Measurements from ENCODE around the gene DIAPH3.
A peak's percentile ranks its signal among the peaks of the same experiment; 100 is the strongest.
"Not testable (repeated sequence)": the region's sequence is repeated elsewhere in the genome, so short reads cannot be mapped to it uniquely, and the experiment has no call there.

Gene DIAPH3

DNA sequence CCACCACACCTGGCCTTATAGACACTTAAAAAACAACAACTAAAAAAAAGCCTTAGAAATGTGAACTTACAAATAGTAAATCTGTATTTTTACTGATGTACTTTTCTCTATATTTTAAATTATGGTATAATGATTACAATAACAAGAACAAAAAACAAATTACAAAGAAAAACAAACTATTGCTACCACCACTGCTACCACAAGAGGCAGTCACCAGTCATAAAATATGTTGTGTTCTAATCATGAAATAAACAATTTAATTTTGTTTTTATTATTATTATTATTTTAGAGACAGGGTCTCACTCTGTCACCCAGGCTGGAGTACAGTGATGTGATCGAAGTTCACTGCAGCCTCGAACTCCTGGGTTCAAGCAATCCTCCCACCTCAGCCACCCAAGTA, 72.2 kb downstream of the DIAPH3 start:
- DNase-seq = no peak

DNA sequence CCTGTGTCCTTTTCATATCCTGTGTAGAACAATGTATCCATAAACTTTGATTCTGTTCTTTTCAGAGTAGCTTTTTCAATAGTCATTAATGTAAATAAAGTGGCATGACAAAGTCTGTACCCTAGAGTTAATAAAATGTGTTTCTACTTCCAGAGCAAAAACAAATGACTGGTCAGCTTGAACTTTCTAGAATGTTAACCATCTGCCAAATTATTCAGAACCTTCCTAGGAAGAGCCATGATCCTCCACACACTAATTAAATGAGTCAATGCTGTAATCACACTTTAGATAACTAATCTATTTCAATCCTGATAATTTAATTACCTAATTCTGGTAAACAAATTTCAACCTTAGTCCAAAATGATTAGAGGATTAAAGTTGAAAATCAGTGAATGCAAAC, 73.2 kb downstream of the DIAPH3 start:
- DNase-seq = peak; percentile 14

DNA sequence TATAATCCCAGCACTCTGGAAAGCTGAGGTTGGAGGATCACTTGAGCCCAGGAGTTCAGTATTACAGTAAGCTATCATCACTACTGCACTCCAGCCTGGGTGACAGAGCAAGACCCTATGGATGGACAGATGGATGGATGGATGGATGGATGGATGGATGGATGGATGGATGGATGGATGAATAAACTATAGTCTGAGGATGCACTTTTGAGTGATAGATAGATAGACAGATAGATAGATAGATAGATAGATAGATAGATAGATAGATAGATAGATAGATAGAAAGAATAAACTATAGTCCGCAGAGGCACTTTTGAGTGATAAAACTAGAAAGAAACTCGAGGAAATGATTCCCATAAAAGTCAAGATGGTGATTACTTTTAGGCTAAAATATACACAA, 79.9 kb downstream of the DIAPH3 start:
- not testable (repeated sequence) for DNase-seq

DNA sequence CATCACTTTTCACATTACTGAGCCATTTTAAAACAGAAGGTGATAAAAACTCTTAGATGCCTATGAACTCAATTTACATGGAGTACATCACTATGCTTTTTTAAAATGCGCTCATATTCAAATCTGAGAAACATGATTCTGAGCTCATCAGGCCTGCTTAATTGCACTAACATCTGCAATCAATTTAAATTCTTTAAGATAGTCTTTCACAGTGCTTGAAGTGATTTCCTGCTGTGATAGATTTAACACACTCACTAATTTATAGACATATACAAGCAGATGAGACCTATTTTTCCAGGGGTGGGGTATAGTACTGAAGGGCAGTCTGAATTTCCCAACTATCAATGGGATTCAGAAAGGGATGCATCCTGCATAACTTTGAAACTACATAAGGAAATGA, 82.9 kb downstream of the DIAPH3 start:
- DNase-seq = peak; percentile 90

DNA sequence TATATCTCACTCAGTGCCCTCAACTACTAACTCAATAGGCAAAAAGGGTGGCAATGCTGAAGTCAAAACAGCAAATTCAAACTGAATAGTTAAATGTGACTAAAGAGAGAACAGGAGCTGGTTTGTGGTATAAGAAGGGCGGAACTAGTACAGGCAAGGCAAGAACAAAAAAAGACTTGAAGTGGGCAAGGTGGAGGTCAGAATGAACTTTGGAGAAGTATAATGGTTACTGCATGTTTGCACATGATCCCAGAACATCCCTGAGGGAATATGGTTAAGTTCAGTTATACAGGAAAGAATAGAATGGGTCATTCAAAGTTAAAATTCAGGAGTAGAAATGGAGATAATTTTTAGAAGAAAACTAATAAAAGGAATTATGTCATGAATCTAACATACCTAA, 85.5 kb downstream of the DIAPH3 start:
- DNase-seq = no peak

DNA sequence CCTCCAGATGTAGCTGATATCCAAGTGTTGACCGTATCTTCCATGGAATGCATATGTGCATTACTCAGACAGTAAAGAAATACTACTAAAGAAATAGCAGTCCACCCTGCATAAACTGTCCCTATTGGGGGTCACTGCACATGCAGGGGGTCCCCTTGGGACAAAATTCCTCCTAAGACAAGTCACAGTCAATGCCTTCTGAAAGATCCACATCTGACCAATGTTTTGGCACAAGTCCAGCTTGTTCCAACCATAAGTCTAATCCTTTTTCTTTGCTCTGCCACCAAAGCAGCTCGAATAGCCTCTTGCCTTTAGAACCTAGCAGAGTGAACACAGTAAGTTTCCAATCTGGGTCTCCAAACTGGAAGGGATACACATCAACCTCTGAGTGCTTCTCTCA, 87.9 kb downstream of the DIAPH3 start:
- peak; percentile 22 for DNase-seq

DNA sequence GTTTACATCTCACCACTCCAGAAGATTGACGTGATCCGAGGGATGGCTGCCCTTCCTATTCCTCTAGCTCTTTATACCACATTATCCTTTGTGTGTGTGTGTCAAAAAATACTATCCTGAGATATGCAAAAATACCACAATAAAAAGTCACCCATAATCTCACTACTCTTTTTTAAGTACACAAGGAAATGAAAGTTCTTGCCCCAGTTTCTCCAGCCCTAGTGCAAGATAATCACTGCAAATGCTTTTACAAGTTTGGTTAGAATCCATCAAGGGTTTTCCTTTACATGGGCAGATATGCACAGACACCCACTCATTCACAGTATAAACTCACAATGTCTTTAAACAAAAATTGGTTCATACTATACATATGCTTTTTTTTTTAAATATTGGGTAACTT, 89.3 kb downstream of the DIAPH3 start:
- DNase-seq = no peak

DNA sequence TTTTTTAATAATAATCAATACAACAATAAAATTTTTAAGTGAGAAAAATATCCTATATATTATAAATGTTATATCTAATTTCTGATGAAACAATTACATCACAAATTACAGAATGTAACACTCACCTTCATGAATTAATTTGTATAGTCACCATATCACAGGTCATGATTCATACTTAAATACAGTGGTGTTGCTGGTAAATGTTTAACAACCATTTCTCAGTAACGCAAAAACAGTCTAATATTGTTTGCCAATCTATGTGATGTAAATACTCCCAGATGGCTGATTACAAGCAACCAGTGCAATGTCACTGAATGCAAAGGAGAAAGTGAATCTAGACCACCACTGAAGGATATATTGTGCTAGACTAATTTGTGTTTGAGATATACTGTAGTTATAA, 97.5 kb downstream of the DIAPH3 start:
- DNase-seq = no peak

DNA sequence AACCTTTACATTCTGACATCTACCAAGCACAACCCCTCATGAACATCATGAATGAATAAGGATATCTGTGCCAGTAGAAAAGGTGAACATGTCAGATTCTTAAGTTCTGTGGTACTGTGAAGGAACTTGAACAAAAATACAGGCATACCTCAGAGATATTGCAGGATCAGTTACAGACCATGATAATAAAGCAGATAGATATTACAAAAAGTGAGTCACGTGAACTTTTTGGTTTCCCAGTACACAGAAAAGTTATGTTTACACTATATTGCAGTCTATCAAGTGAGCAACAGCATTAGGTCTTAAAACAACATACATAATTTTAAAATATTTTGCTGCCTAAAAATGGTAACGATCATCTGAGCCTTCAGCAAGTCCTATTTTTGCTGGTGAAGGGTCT, 101.2 kb downstream of the DIAPH3 start:
- DNase-seq = no peak

DNA sequence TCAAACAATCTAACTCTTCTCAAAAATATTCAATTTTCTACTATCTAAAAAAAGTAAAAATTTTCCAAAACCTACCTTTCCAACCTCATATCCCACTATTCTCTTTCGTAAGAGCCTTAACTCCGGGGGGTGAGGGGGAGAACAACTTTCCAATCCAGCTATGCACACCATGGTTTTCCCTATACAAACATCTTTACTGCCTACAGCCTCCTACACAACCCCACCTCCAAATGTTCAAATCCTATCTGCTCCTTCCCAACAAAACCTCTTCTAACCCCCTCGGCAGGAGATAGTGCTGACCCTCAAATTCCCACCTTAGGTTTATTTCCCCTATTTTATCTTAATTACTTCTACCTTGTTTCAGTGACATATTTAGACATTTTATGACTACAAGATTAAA, 102.0 kb downstream of the DIAPH3 start:
- no peak for DNase-seq

DNA sequence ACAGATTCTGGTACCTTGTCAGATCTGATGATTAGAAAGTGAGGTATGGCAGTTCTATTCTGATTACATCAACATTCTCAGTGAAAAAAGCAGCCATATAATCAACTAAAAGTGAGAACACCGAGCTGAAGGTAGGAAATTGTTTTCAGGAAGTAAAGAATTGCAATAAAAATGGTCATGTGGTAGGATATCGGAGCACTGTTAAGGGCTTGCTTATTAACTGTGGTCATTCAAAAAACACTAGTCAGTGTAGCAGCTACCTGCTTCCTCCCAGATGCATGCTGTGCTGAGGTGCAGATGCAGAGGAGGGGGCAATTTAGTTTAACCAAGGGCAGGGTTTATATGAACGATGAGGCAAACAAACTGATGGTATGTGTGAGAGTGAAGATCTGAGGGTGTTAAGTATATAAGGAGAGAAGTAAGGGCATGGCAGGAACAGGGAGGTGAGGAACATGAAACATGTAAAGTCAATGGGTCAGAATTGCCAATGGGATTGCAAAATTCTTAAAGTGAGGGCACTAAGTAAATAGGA, 111.9 kb downstream of the DIAPH3 start:
- DNase-seq = no peak

DNA sequence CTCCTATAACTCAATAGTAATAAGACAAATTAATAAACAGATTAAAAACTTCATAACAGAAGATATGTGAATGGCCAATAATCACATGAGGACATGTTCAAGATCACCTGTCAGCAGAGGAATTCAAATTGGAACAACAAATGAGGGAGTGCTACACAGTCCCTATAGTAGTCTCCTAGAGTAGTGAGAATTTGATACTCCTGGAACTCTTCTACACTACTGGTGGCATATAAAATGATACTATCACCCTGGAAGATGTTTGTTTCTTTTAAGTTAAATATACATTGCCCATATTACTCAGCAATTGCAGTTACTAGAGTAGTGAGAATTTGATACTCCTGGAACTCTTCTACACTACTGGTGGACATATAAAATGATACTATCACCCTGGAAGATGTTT, 115.4 kb downstream of the DIAPH3 start:
- not testable (repeated sequence) for DNase-seq

DNA sequence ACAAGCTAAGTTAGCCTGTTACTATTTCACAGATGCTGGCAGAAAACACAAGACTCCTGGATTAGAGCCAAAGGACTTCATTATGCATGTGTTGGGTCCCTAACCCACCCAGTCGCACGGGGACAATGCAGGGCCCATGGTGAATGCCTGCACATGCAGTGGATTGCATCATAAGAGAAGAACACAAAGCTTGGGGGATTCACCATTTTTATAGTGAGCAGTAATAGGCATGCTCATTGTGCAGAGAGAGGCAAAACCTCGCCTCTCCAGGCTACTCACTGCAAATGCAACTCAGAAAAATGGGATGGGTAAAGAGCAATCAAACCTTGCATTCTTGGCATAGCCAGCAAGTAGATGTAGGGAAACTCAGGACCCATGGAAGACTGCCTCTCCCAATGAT, 115.8 kb downstream of the DIAPH3 start:
- peak; percentile 23 for DNase-seq

DNA sequence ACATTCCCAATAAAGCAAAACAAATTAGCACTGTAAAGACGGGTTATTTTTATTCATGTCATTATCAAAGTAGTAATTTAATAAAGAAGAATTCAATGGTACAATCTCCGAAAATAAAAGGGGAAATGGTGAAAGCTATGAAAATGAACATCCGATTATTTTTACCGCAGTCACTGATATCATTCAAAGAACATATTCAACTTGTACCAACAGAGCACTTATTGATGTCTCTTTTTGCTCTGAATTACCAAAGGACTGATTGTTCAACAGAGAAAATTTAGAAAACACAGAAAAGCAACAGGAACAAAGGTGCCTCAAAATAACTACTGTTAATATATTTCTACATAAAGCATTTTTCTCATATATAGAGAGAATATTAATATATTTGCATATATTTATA, 119.4 kb downstream of the DIAPH3 start:
- DNase-seq = no peak

DNA sequence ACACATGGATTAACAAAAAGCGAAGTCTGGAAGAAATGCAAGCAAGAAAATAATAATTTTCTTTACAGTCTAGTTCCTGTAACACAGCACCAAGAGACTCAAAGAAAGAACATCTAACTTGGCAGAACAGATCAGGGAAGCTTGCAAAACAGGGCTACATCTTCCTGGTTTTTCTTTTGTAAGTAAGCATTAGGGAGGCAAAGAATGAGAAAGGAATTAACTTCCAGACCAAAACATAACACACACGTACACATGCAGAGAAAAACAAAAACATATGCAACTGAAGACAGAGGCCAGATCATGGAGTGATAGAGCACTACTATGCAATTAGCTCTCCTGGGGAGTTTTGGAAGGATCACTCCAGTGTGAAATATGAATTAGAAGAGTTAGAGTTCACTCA, 120.5 kb downstream of the DIAPH3 start:
- DNase-seq = peak; percentile 26

DNA sequence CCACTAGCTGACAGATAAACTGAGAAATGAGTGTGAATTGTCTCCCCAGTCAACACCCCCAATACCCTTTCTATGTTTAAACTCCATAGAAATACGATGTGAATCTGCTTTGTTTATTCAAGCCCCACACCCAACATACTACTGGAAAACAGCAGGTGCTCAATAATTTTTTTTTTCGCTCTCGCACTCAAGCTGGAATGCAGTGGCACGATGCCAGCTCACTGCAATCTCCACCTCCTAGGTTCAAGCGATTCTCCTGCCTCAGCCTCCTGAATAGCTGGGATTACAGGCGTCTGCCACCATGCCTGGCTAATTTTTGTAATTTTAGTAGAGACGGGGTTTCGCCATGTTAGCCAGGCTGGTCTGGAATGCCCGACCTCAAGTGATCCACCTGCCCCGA, 123.1 kb downstream of the DIAPH3 start:
- not testable (repeated sequence) for DNase-seq

DNA sequence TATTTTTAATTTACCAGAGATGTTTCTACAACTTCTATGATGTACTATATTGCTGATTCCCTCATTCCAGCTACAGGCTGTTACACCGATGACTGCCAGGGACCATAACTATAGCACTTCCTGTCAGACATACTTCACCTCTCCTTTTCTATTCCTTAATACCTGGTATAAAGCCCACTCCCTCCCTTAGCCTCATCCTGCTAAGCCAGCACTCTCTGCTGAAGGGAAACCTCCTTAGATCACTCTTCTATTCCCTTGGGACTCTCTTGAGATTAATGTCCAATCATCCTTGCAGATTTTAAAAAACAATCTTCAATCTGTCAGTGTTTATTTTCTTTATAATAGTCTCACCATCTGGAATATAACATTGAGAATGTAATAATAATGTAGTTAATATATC, 127.9 kb downstream of the DIAPH3 start:
- no peak for DNase-seq

DNA sequence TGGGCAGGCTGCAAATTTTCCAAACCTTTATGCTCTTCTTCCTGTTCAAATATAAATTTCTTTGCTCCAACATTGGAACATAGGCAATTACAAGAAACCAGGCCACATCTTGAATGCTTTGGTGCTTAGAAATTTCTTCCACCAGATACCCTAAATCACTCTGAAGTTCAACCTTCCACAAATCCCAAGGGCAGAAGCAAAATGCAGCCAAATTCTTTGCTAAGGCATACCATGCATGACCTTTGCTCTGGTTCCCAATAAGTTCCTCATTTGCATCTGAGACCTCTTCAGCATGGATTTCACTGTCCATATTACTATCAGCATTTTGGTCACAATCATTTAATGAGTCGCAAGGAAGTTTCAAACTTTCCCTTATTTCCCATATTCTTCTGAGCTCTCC, 130.9 kb downstream of the DIAPH3 start:
- peak; percentile 27 for DNase-seq

DNA sequence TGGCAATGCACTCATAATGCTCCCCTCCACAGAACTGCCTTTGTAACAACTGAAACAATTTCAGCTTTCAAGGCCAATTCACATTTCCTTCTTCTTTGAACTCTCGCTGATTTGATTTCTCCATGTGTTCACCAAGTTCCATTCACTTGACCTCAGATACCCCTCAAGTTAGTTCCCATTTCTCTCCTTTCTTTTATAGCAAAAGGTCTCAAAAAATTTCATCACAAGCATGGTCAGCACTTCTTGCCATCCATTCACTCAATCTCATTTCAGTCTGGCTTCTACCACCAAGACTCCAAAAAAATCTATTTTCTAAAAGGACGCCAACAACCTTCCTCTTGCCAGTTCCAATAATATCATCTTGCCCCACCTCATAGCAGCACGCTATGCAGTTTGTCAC, 135.7 kb downstream of the DIAPH3 start:
- DNase-seq = no peak

DNA sequence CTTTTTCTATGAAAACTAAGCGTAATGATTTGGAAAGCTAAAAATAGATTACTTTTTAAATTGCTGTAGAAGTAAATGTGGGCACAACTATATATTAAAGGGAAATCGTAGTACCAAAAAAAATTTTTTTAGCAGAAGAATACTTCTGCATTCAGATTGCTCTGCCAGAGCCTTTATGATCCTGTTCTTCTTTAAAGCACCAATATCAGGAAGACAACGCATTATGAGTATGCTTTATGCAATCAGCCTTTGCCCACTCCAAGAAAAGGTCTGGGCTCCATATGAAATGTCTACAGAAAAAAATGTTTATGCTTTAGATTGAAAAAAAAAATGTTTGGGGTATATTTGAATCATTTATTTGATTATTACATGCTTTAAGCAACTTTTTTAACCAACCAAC, 137.4 kb downstream of the DIAPH3 start:
- no peak for DNase-seq

DNA sequence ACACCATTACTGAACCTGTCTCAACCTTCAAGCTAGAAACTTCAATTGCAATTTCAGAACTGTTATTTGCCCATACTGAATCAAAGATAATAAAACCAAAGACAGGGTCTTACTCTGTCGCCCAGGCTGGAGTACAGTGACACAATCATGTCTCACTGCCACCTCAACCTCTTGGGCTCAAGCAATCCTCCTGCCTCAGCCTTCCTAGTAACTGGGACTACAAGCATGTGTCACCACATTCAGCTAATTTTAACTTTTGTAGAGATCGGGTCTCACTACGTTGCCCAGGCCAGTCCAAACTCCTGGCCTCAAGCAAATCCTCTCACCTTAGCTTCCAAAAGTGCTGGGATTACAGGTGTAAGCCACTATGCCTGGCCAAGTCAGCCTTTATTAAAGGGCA, 143.4 kb downstream of the DIAPH3 start:
- no peak for DNase-seq

DNA sequence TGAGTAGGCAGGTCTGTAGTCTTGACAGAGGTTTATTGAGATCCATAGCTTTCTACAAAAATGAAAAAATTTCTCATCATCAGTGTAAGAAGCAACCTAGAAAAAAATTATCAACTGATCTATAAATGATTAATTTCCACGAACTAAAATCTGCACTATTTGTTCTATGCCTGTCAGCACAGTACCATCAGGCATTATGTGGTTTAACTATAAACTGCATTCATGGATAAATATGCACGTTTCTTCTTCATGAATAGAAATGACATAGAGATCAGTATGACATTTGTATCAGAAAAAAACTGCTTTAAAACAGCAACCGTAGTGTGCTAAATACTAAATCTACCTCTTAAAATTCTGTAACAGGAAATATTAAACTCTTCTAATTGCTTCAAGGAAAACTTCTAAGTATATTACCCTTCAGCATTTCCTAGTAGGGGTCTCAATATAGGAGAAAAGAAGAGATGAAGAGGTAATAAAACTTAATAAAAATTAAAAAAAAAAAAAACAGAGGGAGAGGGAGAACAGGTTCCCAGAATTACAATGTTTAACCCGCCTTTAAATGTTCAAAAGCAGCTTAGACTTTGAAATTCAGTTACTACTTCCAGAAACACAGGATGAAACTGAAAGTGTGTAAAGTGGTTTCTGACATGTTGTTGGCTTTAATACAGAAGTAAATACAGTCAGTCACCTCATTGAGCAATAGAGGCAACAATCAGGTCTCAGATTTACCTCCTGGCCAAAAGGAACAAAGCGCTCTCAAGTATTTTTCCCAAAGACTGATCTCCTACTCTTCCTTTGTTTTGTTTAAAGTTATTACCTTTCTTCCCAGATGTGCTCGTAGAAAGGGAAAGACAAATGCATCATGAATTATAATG, 144.4 kb downstream of the DIAPH3 start:
- DNase-seq = no peak

DNA sequence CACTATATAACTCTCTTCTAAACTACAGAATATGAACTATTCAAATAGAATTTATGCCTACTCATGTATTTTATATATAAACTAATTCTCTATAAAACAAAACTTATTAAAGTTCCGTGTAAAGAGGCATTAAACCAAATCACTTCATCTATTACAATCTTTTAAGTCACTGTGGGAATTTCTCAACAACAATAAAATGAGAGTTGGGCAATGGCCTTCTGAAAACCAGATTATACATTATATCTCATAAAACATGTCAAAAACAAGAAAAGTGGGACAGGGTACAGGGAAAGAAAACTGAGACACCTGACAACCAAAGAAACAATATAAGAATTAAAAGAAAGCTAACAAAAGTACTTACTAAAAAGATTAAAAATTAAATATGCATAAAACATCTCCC, 145.2 kb downstream of the DIAPH3 start:
- no peak for DNase-seq

DNA sequence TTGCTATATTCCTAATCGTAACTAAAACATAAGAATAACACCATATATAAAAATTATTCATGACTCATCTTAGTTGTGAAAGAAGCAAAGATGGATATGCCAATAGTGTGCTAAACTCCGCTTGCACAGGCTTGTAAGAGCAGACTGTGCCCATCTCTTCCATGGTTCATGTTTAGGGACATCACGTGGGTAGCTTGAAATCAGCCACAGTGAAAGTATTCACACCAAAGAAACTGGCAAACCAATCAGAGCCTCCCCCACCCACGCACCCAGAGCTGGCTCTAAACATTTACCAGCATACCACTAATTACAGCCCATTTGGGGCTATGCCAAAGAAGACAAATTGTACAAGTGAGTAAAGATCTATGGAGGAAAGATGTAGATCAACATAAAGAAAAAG, 147.5 kb downstream of the DIAPH3 start:
- no peak for DNase-seq

DNA sequence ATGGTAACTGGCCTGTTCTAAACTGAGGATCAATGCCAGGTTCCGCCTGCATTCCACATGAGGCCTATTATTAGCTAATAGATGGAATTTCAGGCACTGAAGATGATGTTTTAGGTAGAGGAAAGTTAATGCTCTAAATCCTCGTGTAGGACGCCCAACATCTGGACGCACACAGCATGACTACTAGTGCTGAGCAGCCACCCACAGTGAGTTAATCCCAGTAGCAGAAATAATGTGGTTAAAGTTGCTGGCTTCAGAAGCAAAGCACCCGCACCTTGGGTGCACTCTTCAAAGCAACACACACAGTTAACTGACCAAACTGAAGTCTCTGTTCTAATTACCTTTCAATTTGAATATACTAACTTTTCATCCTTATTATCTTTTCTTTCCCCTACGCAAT, 150.6 kb downstream of the DIAPH3 start:
- DNase-seq = no peak
